GM19240 (cell line): ENCODE data around the gene OTUB2.
"Not testable (repeated sequence)": the region's sequence is repeated elsewhere in the genome, so short reads cannot be mapped to it uniquely, and the experiment has no call there.

Source experiments
- DNase-seq: peaks from one replicate; pipeline ENCODE4 v3.0.0; 2011; ENCODE audit warnings: low spot score; ENCODE audit not compliant: insufficient read length

OTUB2 gene

GRCh38 chr14:94054936-94055335 is 28.8 kb downstream of the OTUB2 start:
- no peak for DNase-seq

- peak; percentile 33 for DNase-seq
Measured at GRCh38 chr14:94056579-94057308, 30.6 kb downstream of the OTUB2 start.

DNA sequence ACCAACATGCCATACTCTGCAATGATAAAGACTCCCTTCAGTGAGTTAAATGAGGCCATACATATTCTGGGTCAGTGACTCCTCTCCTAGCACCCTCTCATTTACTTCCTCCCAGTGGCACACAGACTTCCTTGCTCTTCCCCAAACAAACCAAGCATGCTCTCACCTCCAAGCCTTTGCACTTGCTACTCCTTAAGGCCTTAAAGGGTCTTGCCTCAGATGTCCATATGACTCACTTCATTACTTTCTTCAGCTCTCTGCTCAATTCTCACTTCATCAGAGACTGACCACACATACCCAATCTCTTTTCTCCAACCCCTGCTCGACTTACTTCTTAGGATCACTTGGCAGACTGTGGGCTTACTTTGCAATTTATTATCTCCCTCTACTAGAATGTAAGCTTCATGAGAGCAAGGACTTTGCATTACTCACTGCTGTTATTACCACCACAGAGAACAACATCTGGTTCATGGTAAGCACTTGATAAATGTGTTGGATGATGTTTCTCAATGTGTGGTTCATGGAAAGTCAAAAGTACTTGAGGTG is 32.1 kb downstream of the OTUB2 start:
- DNase-seq: no peak

DNA sequence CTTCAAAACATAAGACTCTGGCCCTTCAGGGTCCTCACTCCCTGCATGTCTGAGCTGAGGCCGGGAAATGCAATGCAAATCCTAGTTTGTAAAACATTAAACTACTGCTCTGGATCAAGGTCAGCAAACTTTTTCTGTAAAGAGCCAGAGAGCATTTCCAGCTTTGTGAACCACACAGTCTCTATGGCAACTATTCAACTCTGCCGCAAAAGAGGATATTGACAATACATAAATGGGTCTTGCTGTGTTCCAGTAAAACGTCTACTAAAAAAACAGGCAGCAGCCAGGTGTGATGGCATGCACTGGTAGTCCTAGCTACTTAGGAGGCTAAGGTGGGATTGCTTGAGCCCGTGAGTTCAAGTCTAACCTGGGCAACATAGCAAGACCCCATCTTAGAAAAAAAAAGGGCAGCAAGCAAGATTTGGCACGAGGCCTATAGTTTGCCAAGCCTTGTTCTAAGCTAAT is 32.6 kb downstream of the OTUB2 start:
- DNase-seq: no peak

DNA sequence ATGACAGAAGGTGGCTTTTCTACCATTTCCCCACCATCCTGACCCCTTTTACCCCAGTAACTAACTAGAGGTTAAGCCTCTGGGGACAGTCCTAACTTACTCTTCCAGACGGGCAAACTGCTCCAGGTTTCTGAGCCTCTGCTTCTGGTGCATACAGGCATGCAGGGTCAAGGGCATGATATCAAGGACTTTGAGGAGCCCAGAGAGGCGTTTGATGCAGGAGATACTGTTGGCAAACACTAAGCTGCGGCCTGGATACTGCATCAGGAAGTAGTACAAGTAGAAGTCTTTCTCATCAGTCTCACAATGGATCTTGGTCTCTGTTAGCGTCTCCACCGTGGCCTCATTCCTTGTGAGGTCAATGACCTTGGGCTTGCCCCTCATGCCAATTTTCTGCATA is 33.9 kb downstream of the OTUB2 start:
- DNase-seq: no peak

DNA sequence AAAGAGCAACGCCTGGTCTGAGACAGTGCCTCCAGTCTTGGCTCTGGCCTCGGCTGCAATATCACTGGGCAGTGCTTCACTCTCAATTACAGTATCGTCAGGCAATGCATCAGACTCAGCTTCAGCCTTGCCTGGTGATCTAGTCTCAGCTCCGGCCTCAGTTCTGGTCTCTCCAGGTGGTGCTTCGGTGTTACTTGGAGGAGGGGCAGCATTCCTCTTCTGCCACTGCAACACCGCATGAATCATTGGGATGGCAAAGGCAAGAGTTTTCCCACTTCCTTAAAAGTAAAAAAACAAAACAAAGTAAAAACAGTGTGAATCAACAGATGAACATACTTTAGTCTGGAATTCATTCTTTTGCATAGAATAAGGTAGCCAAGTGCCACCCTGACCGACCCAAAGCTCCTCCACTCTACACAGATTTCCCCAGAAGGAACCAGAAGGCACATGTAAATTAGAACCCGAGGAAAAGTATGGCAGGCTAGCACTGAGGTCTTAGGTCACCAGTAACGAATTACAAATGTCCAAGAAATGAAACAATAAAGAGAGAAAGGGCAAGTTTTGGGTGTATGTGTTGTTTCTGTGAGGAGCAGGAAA is 36.3 kb downstream of the OTUB2 start:
- DNase-seq: no peak

- DNase-seq: no peak
Measured at GRCh38 chr14:94066089-94066676, 40.0 kb downstream of the OTUB2 start.

- DNase-seq: not testable (repeated sequence)
Measured at GRCh38 chr14:94072076-94072475, 45.9 kb downstream of the OTUB2 start.

GRCh38 chr14:94074534-94074933 is 48.4 kb downstream of the OTUB2 start:
- DNase-seq: no peak

DNA sequence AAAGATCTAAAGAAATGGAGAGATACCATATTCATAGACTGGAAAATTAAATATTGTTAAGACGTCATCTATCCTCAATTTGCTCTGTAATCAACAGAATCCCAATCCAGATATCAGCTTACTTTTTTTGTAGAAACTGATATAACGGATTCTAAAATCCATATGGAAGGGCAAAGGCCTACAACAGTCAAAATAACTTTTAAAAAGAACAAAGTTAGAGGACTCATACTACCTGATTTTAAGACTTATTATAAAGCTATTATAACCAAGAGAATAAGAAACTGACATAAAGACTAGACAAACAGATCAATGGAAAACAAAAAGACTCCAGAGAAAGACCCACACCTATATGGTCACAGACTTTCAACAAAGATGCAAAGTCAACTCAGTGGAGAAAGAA is 48.9 kb downstream of the OTUB2 start:
- DNase-seq: no peak

GRCh38 chr14:94077111-94077821 is 51.1 kb downstream of the OTUB2 start:
- DNase-seq: no peak

- DNase-seq: no peak
Measured at GRCh38 chr14:94077823-94078222, 51.7 kb downstream of the OTUB2 start.

DNA sequence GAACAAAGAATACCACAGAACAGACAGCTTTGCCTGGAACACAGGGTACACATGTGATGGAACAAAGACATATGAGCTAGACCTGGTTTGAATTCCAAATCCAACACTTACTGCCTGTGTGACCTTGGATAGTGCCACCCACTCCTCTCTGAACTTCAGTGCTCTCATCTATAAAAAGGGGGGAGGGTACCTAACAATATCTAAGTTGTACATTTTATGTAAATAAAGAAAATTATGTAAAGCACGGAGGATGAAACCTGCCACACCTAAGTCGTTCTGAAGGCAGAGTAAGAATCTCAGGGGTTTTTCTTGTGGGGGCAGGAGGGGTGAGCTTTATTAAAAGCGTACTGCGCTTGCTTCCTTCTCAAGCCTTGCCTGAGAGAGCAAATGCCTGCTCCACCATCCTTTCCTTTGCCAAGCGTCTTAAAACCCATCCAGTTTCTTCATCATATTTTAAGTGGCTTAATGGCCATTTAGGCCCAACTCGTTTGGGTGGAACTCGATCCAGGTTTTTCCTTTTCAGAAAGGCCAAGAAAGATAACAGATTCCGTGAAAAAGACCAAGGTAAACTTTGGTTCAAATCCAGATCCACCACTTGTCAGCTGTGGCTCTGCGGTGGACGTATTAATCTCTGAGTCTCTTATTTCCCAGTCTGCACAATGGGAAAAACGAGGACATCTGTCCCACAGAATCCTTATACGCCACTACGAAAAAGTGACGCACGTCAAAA is 53.9 kb downstream of the OTUB2 start:
- DNase-seq: no peak

DNA sequence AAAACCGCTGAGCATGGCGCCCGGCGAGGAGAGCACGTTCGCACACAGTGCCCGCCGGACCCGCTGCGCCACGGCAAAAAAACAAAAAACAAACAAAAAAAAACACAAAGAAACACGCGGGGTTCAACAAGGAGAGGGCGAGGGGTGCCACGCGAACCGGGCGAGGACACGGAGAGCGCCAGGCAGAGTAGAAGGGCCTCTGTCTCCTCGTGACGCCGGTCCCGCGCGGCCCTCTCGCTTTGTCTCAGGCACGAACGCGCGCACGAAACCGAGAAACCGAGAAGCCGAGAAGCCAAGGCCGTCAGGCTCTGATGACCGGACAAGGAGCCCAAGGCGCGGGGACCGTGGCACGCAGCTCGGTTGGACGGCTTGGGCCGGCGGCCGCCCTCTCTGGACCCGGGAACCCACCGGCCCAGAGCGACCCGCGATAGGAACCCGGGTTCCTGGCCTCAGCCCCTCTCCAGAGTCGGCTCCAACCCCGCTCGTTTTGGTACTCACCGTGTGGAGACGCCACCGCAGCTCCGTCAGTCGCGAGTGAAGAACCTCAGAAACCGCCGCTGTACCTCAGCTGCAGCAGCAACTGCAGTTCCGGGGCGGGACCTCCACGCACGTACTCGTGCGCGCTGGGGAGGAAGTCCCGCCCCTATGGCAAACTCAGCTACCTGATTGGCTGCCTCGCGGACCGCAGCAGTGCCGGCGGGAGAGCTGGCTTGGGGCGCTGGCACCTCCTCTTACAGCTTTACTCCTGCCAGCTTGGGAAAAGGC is 54.7 kb downstream of the OTUB2 start, which contains the start of the genes DDX24 and IFI27L1:
Gene DDX24 (minus strand): TSS at position 582 of the 765 bp plus-strand sequence. CDS start 1,460 bp downstream, outside the sequence.
Gene IFI27L1 (plus strand): TSS at position 690 of the 765 bp plus-strand sequence. CDS start 15,628 bp downstream, outside the sequence.
- DNase-seq: peak; percentile 90

DNA sequence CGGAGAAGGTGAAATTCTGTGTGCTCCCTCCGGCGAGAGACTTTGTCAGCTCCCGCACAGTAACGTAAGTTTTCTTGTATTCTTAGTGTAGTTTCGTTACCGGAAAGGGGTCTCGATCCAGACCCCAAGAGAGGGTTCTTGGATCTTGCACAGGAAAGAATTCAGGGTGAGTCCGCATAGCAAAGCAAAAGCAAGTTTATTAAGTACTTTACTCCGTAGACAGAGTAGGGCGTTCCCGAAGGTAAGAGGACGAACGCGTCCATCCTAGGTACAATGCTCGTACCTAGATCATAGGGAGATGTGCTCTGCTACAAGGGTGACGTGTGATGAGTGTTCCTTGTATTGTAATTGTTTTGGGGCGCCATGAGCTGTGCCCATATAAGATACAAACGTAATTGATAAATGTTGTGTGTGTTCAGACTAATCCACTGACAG is 55.3 kb downstream of the OTUB2 start:
- DNase-seq: no peak

DNA sequence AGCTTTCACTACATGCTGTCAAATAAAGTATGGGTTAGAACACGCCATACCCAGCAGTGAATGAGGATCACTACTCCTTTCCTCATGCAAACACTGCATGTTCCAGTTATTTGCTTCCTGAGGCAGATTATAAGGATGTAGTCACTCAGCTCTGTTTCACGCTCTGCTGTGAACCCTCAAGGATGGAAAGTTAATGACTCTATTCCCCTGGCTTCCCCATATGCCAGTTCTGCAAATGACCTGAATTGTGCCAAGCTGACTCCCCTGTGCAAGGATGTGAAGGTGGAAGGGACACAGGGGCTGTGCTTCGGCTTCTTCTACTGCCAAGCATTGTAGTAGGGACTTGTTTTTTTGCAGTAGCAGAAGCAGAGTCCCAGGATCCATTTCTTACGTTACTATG is 61.8 kb downstream of the OTUB2 start:
- no peak for DNase-seq

GRCh38 chr14:94088516-94088915 is 62.4 kb downstream of the OTUB2 start:
- DNase-seq: no peak

DNA sequence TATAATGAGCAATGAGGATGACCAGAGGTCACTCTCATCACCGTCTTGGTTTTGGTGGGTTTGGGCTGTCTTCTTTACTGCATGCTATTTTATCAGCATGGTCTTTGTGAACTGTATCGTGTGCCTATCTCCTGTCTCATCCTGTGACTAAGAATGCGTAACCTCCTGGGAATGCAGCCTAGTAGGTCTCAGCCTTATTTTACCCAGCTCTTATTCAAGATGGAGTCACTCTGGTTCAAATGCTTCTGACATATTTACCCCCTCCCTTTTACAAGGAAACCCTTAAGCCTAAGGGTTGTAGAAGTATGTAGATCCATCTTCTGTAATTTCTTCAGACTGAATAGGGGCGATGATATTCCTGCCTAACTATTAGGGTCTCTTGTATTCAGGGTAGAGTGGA is 63.3 kb downstream of the OTUB2 start:
- DNase-seq: no peak

GRCh38 chr14:94093418-94093817 is 67.3 kb downstream of the OTUB2 start:
- no peak for DNase-seq

GRCh38 chr14:94097091-94097490 is 71.0 kb downstream of the OTUB2 start:
- no peak for DNase-seq
